HT-29 (cell line): ENCODE data around the gene HSPB3. TPM values are rescaled to one million over a fixed set of nuclear protein-coding genes. Genes with fewer than 3 reads are reported as not detected.
"Not testable (repeated sequence)": the region's sequence is repeated elsewhere in the genome, so short reads cannot be mapped to it uniquely, and the experiment has no call there.

Experiments used
- DNase-seq: peaks from one replicate; pipeline ENCODE4 v3.0.0-alpha.2; 2015; ENCODE audit warnings: low spot score
- total RNA-seq: library from RNA; depleted of rRNA; stranded (reverse); fragments of >200 nt; shearing (Covaris generic); gene quantifications from 2 replicates; pipeline ENCODE4 v1.2.3, GENCODE V29; 2014; rRNA removed

The HSPB3 gene
- total RNA-seq: not detected in 2 replicates

GRCh38 chr5:54455413-54456157, at the start of gene HSPB3:
Gene HSPB3 (plus strand): TSS chr5:54455699. CDS start chr5:54455790, 91 bp downstream.
- no peak for DNase-seq

GRCh38 chr5:54411176-54411575, 44.3 kb upstream of the HSPB3 start:
- no peak for DNase-seq

GRCh38 chr5:54412913-54413312, 42.6 kb upstream of the HSPB3 start:
- no peak for DNase-seq

- DNase-seq: no peak
Measured at GRCh38 chr5:54415147-54415546, 40.4 kb upstream of the HSPB3 start.

GRCh38 chr5:54415896-54416601, 39.5 kb upstream of the HSPB3 start:
- peak; percentile 7 for DNase-seq

GRCh38 chr5:54419573-54420423, 35.7 kb upstream of the HSPB3 start:
- peak; percentile 74 for DNase-seq

GRCh38 chr5:54420511-54420910, 35.0 kb upstream of the HSPB3 start:
- not testable (repeated sequence) for DNase-seq

GRCh38 chr5:54421976-54422375, 33.5 kb upstream of the HSPB3 start:
- DNase-seq: no peak

- no peak for DNase-seq
Measured at GRCh38 chr5:54425258-54425657, 30.2 kb upstream of the HSPB3 start.

GRCh38 chr5:54426209-54426608, 29.3 kb upstream of the HSPB3 start:
- DNase-seq: no peak

- not testable (repeated sequence) for DNase-seq
Measured at GRCh38 chr5:54434650-54435049, 20.8 kb upstream of the HSPB3 start.

GRCh38 chr5:54438620-54439389, 16.7 kb upstream of the HSPB3 start:
- DNase-seq: peak; percentile 48

GRCh38 chr5:54440456-54440893, 15.0 kb upstream of the HSPB3 start:
- DNase-seq: peak; percentile 29

- peak; percentile 7 for DNase-seq
Measured at GRCh38 chr5:54442271-54442670, 13.2 kb upstream of the HSPB3 start.

GRCh38 chr5:54443270-54443669, 12.2 kb upstream of the HSPB3 start:
- peak; percentile 35 for DNase-seq

- no peak for DNase-seq
Measured at GRCh38 chr5:54445691-54446378, 9.7 kb upstream of the HSPB3 start.

- DNase-seq: no peak
Measured at GRCh38 chr5:54446379-54446732, 9.1 kb upstream of the HSPB3 start.

GRCh38 chr5:54449923-54450322, 5.6 kb upstream of the HSPB3 start:
- DNase-seq: no peak

GRCh38 chr5:54450542-54450941, 5.0 kb upstream of the HSPB3 start:
- no peak for DNase-seq

- no peak for DNase-seq
Measured at GRCh38 chr5:54453046-54453445, 2.5 kb upstream of the HSPB3 start.

- DNase-seq: no peak
Measured at GRCh38 chr5:54454602-54455001, 897 bp upstream of the HSPB3 start.
